Esophagus squamous epithelium (tissue), 5 donors: ENCODE results near the gene ZMYND11. TPM values are rescaled to one million over a fixed set of nuclear protein-coding genes. Genes with fewer than 3 reads are reported as not detected.

Source experiments
- DNase-seq: peaks from one replicate; lab custom pipeline; 2025; lab: John Stamatoyannopoulos, UW
- H3K27ac ChIP-seq, 4 donors: fragments of 200-600 bp; sonication (generic); one replicate each; pipeline ENCODE4 v1.5.1; 2016 to 2019; ENCODE audit warnings: mild to moderate bottlenecking in 1 of 4
- H3K27me3 ChIP-seq, 4 donors: fragments of 200-600 bp; sonication (generic); 1 replicate in 3 of 4; 2 replicates in 1 of 4; pipeline versions ENCODE4 v1.5.1 to v1.6.0; 2017 to 2021; ENCODE audit warnings: antibody characterized with exemption in 1 of 4
- H3K36me3 ChIP-seq, 3 donors: fragments of 200-600 bp; sonication (generic); one replicate each; pipeline ENCODE4 v1.5.1; 2016 to 2019
- H3K4me1 ChIP-seq, 3 donors: fragments of 200-600 bp; sonication (generic); one replicate each; pipeline ENCODE4 v1.5.1; 2017 to 2019
- H3K4me3 ChIP-seq, 4 donors: fragments of 200-600 bp; sonication (generic); 1 replicate in 3 of 4; 2 replicates in 1 of 4; pipeline ENCODE4 v1.5.1; 2016 to 2019; ENCODE audit warnings: mild to moderate bottlenecking in 2 of 4, moderate library complexity in 1 of 4
- H3K9me3 ChIP-seq, 3 donors: fragments of 200-600 bp; sonication (generic); one replicate each; pipeline ENCODE4 v1.5.1; 2016 to 2019
- POLR2A ChIP-seq, 4 donors: fragments of 450-650 bp; IDR thresholded peaks; one replicate each; pipeline ENCODE4 v1.6.1; 2017; ENCODE audit warnings: antibody characterized with exemption in 4 of 4, mild to moderate bottlenecking in 4 of 4, moderate library complexity in 3 of 4
- WGBS, 2 donors: methylation state at CpG; one replicate each; pipeline ENCODE4 v1.1.5; 2018; 5-methylcytosine and 5-hydroxymethylcytosine counted together
- intact Hi-C: fragments of 100-400 bp; cut with DNase I; formaldehyde crosslinking; loops from one replicate; pipeline ENCODE4 v1.15.0; 2022
- total RNA-seq, 4 donors: library from RNA; depleted of rRNA; stranded (reverse); fragments of >200 nt; gene quantifications; one replicate each; pipeline ENCODE4 v1.1.0, GENCODE V29; 2016
- TF ChIP-seq, protein P1 (sequence below), 6 experiments: fragments of 450-650 bp in 4 of 6; fragments of 200-600 bp in 2 of 6; sonication (generic) in 2 of 6; IDR thresholded peaks; one replicate each; pipeline ENCODE4 v1.5.1; 2016 to 2019; ENCODE audit warnings: antibody characterized with exemption in 6 of 6, mild to moderate bottlenecking in 4 of 6, moderate library complexity in 4 of 6
- donor health status: DM: yes; HTN: yes; CAD: no.

Gene ZMYND11
- total RNA-seq, 4 donors from 2014 or later = 22.9 to 67.9 (median 32.2) TPM

DNA sequence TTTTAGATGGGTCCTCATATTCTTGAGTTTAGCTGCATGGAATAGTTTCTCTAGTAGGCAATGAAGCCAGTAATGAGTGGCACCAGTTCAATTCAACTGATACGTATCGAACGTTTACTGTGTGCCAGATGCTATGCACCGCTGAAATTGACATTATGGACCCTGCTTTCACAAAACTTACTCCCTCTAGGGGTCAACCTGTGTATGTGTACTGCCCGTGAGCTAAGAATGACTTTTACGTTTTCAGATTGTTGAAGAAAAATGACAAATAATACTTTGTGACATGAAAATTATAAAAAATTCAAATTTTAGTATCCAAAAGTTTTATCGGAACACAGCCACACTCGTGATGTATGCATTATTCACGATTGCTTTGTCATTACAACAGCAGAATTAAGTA is 95.5 kb downstream of the ZMYND11 start:
- no peak for TF ChIP-seq POLR2A (IDR thresholded peaks at IDR 0.05)
- TF ChIP-seq, protein P1, sequence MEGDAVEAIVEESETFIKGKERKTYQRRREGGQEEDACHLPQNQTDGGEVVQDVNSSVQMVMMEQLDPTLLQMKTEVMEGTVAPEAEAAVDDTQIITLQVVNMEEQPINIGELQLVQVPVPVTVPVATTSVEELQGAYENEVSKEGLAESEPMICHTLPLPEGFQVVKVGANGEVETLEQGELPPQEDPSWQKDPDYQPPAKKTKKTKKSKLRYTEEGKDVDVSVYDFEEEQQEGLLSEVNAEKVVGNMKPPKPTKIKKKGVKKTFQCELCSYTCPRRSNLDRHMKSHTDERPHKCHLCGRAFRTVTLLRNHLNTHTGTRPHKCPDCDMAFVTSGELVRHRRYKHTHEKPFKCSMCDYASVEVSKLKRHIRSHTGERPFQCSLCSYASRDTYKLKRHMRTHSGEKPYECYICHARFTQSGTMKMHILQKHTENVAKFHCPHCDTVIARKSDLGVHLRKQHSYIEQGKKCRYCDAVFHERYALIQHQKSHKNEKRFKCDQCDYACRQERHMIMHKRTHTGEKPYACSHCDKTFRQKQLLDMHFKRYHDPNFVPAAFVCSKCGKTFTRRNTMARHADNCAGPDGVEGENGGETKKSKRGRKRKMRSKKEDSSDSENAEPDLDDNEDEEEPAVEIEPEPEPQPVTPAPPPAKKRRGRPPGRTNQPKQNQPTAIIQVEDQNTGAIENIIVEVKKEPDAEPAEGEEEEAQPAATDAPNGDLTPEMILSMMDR (IDR thresholded peaks at IDR 0.05) = peak in 3 of 6 experiments; percentile 12 to 27 (median 19)
- Histone ChIP-seq H3K4me3 (no peak overlapping the region), H3K36me3 (no peaks in the 10 kb centered on the region), H3K27me3 (no peaks in the 10 kb centered on the region), H3K4me1 (peaks cover 0 to 36% (median 4%) of the 10 kb centered on the region in 3 donors), H3K27ac (no peak overlapping the region), H3K9me3 (no peaks in the 10 kb centered on the region)
- DNase-seq = no peak
- intact Hi-C loops = no loop called here
- 83 to 88% methylated on average over 9 of the region's 9 CpGs for WGBS, 2 donors

DNA sequence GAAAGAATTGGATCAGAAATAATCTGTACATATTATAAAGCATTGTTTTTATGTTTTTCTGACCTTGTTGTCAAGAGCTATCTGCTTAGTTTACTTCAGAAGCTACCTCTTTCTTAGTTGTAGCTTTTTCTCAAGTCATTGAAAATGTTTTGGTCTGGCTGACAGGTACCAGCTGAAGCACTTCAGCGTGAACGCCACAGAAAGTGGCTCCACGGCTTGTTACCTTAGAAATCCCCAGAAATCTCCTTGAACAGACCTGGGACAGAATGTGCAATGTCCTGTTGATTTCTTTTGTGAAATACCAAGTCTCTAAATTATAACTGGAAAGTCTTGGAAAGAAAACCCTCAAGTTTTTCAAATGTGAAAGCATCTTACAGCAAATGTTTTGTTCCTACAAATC is 96.8 kb downstream of the ZMYND11 start:
- intact Hi-C loops = no loop called here
- WGBS, 2 donors = 95% methylated on average over 3 of the region's 3 CpGs
- no peak for TF ChIP-seq POLR2A (IDR thresholded peaks at IDR 0.05)
- TF ChIP-seq, protein P1 (IDR thresholded peaks at IDR 0.05) = no peak
- no peak for DNase-seq
- Histone ChIP-seq H3K9me3 (no peaks in the 10 kb centered on the region), H3K36me3 (peaks cover 0 to 4% (median 0%) of the 10 kb centered on the region in 3 donors), H3K4me3 (no peak overlapping the region), H3K27me3 (no peaks in the 10 kb centered on the region), H3K27ac (no peak overlapping the region), H3K4me1 (peaks cover 0 to 33% (median 2%) of the 10 kb centered on the region in 3 donors)

DNA sequence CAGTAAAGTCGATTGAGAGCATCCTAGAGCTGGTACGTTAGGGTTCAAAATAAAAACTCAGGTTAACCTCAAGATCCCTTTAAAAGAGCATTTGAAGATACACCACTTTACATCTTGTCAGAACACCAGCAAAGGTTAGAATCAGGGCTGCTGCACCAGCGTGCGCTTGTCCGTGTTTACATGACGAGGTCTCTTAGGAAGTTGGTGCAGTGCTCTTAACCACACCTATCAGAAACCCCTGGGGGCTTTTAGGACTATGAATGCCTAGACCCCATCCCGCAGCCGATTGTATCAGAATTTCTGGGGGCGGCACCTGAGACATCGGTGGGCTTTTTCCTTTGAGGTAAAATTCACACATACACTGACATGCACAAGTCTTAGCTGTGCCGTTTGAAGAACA is 97.6 kb downstream of the ZMYND11 start:
- Histone ChIP-seq H3K4me1 (peaks cover 0 to 28% (median 0%) of the 10 kb centered on the region in 3 donors), H3K4me3 (no peak overlapping the region), H3K36me3 (peaks cover 0 to 12% (median 0%) of the 10 kb centered on the region in 3 donors), H3K27ac (no peak overlapping the region), H3K9me3 (no peaks in the 10 kb centered on the region), H3K27me3 (no peaks in the 10 kb centered on the region)
- WGBS, 2 donors = 93 to 94% methylated on average over 6 to 8 of the region's 11 CpGs
- intact Hi-C loops = no loop called here
- TF ChIP-seq POLR2A (IDR thresholded peaks at IDR 0.05) = no peak
- TF ChIP-seq, protein P1 (IDR thresholded peaks at IDR 0.05) = no peak
- no peak for DNase-seq

DNA sequence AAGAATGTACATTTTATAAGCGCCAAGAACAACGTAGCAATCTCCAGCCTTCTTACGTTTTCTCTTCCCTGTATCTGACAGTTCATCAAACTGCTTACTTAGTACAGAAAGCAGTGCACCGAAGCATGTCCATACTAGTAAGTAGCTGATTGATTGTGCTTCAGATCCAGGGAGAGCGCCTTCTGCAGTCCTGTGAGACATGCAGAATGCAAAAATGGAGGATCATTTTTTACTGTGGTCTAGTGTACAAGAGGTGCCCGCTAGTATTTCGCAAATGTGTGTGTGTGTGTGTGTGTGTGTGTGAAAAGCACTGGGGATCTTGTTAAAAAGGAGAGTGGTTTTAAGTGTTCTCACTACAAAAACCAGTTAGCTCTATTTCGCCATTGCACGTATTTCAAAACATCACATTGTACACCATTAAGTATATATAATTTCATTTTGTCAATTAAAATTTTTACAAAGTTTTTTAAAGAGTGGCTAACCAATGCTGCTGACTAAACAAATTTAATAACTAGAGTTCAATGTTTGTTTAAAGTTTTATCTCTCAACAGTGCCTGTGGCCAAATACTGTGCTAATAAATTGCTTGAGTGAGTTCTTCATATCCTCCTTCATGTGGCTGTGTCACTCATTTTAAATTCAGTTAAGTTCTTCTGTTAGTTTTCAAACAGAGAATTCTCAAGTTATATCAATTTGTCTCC is 99.6 kb downstream of the ZMYND11 start:
- peaks cover 0 to 32% (median 0%) of the 10 kb centered on the region in 3 donors for H3K36me3 ChIP-seq
- no peaks in the 10 kb centered on the region for H3K27me3 ChIP-seq
- peaks cover 0 to 12% (median 0%) of the 10 kb centered on the region in 3 donors for H3K4me1 ChIP-seq
- intact Hi-C loops = no loop called here
- TF ChIP-seq, protein P1 (IDR thresholded peaks at IDR 0.05) = no peak
- TF ChIP-seq POLR2A (IDR thresholded peaks at IDR 0.05) = no peak
- H3K9me3 ChIP-seq = no peaks in the 10 kb centered on the region
- no peak for DNase-seq
- H3K27ac ChIP-seq = no peak overlapping the region
- H3K4me3 ChIP-seq = no peak overlapping the region
- WGBS, 2 donors = 42 to 69% methylated on average over 9 of the region's 9 CpGs

DNA sequence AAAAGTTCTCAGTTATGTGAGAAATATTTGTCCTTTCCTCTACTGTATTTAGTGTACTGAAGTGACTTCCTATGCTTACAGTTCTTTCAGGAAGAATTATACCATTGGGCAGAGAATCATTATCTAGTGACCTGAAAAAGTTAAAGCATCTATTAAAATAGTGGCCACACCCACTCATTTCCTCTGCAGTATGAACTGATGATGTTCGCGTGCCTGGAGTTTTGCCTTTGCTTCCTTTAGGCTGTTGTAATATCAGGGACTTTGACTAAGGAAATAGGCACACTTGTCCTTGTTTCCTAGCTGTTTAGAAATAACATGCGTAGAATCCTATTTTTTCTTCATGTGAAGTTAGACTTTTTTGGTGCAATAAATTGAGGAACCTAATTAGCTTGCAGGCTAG is 100.7 kb downstream of the ZMYND11 start:
- intact Hi-C loops = no loop called here
- Histone ChIP-seq H3K27ac (no peak overlapping the region), H3K4me1 (peaks cover 0 to 12% (median 0%) of the 10 kb centered on the region in 3 donors), H3K9me3 (no peaks in the 10 kb centered on the region), H3K4me3 (no peak overlapping the region), H3K36me3 (peaks cover 0 to 43% (median 0%) of the 10 kb centered on the region in 3 donors), H3K27me3 (no peaks in the 10 kb centered on the region)
- TF ChIP-seq POLR2A (IDR thresholded peaks at IDR 0.05) = no peak
- TF ChIP-seq, protein P1 (IDR thresholded peaks at IDR 0.05) = no peak
- 78 to 87% methylated on average over 3 of the region's 3 CpGs for WGBS, 2 donors
- no peak for DNase-seq
